NOMO-1 treated with DMSO at 0.1 percent for 48 hours (cell line): ENCODE measurements around the gene RNPS1.

Experiments used
- DNase-seq: peaks from one replicate; lab custom pipeline; 2025; ENCODE audit not compliant: unreplicated experiment; lab: John Stamatoyannopoulos, UW

The RNPS1 gene, protein sequence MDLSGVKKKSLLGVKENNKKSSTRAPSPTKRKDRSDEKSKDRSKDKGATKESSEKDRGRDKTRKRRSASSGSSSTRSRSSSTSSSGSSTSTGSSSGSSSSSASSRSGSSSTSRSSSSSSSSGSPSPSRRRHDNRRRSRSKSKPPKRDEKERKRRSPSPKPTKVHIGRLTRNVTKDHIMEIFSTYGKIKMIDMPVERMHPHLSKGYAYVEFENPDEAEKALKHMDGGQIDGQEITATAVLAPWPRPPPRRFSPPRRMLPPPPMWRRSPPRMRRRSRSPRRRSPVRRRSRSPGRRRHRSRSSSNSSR

DNA sequence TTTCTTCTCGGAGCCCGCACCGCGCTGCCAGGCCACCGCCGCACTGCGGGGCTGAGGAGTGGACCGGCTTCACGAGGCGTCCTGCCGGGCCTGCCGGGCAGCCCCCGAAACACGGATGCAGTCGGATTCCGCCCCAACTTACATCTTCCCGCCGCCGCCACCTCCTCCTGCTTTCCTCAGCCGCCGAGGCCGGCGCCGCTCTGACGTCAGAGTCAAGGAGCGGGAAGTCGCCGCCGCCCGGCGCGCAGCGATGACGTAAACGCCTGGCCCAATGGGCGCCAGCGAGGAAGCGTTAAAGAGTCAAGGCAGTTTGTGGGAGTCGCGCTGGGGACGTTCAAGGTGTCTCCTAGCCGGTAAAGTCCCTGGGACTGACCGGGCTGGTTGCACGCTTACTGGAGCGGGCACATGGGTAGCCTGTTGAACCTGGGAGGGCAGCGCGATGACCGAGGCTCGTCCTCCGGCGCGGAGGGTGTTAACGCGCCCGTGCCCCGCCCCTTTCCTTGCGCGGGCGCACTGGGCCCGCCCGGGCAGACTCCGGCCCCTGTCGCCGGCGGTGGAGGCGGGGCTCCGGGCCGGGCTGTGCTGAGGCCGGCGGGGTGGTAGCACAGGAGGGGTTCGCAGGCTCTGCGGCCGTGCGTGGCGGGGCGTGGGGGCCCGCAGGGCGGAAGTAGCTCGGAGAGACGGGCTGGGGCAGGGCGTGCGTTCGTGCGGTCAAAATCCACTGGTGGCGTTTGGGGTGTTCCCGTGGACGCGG, at the start of gene RNPS1:
Gene RNPS1 (minus strand): TSS at position 214 of the 754 bp plus-strand sequence. CDS start 3,483 bp downstream, outside the sequence.
- DNase-seq = peak; percentile 90

GRCh38 chr16:2317231-2318020, 49.5 kb upstream of the RNPS1 start:
- no peak for DNase-seq

DNA sequence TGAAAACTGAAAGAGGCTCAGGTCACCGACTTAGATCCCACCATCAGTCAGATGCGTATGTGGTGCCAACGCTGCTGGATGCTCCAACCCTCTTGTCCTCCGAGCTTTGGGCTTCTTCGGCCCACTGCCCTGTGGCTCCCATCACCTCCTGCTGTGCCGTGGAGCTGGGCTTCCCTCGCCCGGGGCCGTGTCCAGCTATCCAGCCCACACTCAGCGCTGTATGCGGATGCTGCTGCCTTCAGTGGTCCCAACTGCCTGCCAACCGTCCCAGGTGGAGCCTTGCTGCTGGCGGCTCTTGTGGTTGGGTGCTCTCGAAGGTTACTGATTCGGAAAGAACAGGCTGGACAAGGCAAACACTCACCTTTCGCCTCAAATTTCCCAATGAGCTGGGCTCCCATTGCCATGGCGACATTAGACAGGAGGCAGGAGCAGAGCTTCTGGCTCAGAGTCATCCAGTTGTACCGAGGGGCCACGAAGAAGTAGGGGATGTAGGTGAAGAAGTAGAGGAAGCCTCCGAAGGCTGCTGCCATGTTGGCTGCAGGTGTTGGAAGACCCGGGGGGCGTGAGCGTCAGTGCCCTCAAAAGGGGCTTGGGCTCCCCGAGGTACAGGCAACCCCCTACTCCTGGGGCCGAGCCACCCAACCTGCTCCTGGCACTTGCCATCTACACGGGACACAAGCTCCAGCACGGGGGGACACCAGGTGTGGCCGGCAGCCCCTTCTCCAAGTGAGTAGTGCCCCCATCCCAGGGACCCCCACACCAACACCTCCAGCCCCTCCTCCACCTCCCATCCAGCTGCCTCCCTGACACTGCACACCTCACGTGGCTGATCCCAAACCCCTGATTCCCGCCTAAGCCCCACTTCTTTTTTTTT, 40.4 kb upstream of the RNPS1 start:
- DNase-seq = no peak

GRCh38 chr16:2299915-2300192, 31.9 kb upstream of the RNPS1 start:
- no peak for DNase-seq

DNA sequence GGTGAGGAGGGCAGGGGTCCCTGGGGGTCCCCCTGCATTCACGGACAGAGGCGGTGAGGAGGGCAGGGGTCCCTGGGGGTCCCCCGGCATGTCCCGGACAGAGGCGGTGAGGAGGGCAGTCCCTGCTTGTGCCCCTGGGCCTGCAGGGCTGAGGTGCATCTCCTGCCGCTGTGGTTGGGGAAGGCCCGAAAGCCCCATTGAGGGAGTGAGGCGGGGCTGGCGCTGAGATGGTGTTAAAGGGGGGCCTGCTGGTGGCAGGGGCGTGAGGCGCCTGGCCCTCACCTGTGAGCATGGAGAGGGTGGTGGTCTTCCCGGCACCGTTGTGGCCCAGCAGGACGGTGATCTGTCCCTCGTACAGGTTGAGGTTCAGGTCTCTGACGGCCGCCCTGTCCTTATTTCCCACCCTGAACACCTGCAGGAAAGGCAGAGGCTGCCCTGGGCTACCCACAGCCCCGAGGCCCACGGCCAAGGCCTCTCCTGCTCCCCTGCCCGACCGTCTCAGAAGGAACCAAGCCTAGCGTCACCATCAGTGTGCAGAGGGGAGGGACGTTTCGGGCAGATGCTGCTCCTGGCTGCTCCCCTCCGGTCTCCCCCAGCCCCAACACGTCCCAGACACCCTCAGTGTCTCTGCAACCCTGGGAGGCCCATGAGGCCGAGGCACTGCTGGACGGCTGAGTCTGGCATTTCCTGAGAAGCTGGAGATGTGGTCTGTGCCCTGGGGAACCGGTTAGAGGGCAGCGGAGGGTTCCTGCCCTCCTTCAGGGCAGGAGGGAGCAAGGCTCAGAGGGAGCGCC, 31.4 kb upstream of the RNPS1 start:
- DNase-seq = no peak

GRCh38 chr16:2298621-2299020, 30.7 kb upstream of the RNPS1 start:
- no peak for DNase-seq

- no peak for DNase-seq
Measured at GRCh38 chr16:2297506-2297860, 29.6 kb upstream of the RNPS1 start.

DNA sequence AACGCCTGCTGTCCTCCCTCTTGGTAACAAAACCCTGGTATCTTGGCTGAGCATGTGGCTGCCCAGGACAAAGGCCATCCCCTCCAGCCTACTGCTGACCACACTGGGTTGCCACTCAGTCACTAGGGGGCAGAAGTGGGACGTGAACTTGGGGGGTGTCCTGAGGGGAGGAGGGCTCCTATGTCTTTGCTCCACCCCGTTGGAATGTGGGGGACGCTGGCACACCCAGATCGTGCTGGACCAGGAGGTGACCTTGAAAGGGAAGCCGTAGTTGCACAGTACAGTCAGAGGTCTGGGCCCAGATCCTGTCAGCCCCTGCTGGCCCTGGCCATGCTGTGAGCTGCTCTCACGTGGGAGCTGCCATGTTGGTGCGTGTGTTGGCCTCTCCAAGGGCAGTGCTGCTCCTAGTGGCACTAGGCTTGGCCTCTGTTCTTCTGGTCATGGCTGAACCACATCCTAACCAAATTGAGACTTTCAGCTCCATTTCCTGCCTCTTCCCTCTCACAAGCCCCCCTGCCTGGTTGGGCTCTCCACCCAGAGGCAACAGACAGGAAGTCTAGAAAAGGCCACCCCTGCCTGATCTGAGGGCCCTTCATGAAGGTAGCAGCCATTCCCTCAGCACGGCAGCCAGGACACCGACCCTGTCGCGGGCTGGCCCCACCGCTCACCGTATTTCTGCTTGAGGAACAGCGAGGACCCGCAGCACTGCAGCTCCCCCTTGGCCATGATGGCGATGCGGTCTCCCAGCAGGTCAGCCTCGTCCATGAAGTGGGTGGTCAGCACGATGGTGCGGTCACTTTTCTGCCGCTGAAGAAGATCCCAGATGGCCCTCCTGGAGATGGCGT, 29.0 kb upstream of the RNPS1 start:
- no peak for DNase-seq

- peak; percentile 18 for DNase-seq
Measured at GRCh38 chr16:2295056-2295798, 27.3 kb upstream of the RNPS1 start.

DNA sequence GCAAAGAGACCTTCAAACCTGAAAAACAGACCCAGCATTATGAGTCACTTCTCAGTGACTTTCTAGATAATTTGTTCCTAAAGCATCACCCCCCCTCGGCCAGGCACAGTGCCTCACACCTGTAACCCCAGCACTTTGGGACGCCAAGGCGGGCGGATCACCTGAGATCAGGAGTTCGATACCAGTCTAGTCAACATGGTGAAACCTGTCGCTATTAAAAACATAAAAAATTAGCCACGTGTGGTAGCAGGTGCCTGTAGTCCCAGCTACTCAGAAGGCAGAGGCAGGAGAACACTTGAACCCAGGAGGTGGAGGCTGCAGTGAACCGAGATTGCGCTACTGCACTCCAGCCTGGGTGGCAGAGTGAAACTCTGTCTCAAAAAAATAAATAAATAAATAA, 24.3 kb upstream of the RNPS1 start:
- no peak for DNase-seq

GRCh38 chr16:2289282-2289681, 21.4 kb upstream of the RNPS1 start:
- no peak for DNase-seq

DNA sequence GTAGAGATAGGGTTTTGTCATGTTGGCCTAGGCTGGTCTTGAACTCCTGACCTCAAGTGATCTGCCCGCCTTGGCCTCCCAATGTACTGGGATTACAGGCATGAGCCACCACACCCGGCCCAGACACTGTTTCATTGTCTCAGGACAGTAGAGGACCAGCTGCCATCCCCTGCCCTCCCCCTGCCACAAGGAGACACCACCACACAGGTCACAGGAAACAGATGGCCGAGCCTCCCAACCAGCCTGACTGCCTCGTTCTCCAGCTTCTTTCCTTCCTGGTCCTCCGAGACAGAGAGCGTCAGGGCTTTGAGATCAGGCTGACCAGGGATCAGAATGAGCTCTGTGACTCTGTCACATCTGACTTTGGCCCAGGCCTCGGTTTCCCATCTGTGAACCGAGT, 20.8 kb upstream of the RNPS1 start:
- no peak for DNase-seq

- DNase-seq = no peak
Measured at GRCh38 chr16:2287916-2288547, 20.1 kb upstream of the RNPS1 start.

DNA sequence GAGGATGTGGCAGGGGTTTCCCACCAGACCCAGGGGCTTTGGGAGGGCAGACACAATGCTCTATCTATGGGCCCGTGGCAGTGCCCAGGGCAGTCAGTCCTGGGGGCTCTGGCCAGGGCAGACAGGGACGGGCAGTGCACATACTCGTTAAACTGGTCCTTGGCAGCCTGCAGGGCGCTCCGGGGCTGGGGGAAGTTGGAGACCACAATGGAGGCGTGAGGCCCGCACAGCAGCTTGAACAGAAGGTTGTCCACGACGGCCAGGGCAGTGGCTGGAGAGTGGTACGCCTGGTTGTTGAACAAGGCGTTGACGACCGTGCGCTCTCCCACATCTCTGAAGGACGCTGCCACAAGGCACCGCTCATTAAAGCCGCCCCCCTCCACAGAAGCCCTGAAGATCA, 18.6 kb upstream of the RNPS1 start:
- DNase-seq = no peak

DNA sequence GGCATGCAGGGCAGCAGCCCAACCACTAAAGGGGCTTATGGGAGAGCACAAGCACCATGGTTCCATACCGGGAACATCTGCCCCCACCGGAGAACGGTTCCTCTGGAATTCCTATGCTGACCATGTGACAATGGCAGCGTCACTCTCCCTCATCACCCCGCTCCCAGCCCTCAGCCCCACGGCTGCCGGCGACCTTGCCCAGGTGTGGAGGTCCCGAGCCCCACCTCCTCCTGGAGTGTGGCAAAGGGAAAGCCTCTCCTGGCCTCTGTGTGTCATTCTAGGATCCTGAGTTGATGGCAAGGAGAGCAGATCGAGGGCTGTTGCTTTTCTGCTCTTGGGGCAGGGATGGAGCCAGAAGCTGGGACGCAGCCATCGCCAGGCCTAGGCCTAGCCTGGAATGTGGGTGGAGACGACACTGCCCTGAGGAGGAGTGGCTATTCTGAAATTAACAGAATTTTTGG, 17.8 kb upstream of the RNPS1 start:
- no peak for DNase-seq

GRCh38 chr16:2284797-2285576, 17.1 kb upstream of the RNPS1 start:
- DNase-seq = no peak

DNA sequence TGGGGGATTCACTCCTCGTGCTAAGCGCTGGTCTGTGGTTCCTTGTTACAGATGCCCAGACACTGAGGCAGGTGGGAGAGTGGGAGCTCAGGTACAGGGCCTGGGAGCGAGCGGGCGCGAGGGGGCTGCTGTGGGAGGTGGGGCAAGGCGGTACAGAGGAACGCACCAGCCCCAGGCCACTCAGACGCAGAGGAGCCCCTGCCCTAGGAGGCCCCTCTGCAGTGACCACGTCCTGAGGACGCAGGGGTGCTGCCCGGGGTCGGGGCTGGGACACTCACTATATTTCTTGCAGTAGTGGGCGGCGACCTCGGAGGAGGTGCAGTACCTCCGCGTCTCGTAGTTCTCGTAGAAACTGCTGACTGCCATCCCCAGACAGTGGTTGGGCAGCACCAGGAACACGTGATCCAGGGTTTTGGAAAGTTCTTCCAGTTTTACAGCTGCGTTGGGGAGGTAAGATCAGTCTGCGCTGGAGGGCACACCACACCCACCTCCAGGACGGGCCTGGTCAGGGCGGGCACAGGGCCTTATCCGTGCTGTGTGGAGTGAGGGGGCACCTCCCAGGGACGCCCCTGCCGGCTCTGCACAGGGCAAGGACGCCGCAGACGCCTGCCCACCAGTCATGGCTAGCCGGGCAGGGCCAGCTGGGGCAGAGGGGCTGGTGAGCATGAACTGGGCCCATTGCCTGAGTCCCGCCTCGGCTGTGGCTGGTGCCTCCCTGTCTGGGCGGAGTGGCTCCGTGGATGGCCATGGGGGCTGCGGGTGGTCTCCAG, 16.3 kb upstream of the RNPS1 start:
- DNase-seq = no peak
